GM12865 (cell line): ENCODE results near the gene AGPAT4.
"Not testable (repeated sequence)": the region's sequence is repeated elsewhere in the genome, so short reads cannot be mapped to it uniquely, and the experiment has no call there.

ENCODE experiments used
- DNase-seq: peaks from one replicate; pipeline ENCODE4 v3.0.0; 2010; ENCODE audit warnings: low read depth
- H3K4me3 ChIP-seq: 2 replicates; pipeline ENCODE4 v1.5.1; 2011; ENCODE audit warnings: mild to moderate bottlenecking, low read depth, low read length, control low read depth
- CTCF ChIP-seq: IDR thresholded peaks from 2 replicates; pipeline ENCODE4 v1.5.1; 2011; ENCODE audit warnings: low read length, control low read depth, low read depth, inconsistent platforms; ENCODE audit not compliant: insufficient read depth; ENCODE audit errors: missing control alignments

The AGPAT4 gene

DNA sequence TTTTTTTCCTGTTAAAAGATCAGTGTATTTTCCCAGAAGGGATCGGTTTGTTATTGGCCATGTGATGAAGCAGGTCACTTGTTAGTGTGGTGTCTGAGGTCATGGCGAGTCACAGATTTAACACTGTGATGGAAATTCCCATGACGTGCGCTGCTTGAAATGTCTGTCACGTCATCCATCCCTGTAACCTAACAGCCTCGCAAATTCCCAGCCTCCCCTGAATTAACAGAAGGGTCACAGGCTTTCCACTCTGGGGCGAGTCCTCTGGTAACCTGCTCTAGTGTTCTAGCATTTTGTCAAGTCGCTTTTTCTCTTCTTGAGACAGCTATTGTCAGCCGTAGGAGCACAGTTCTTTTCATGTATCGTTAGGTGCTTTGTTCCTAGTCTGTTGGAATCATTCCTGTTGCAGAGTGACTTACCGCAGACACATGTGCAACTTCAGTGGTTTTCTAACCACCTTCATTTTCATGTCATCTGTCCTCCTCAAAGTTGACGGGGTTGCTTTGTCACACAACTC lies 145.1 kb downstream of the AGPAT4 start:
- TF ChIP-seq CTCF = no peak
- no peak overlapping the region for H3K4me3 ChIP-seq
- DNase-seq = no peak

- TF ChIP-seq CTCF = no peak
- DNase-seq = no peak
- H3K4me3 ChIP-seq = no peak overlapping the region
These were observed 145.6 kb downstream of the AGPAT4 start for GRCh38 chr6:161128230-161128629.

- no peak overlapping the region for H3K4me3 ChIP-seq
- no peak for DNase-seq
- TF ChIP-seq CTCF = no peak
These were observed 146.7 kb downstream of the AGPAT4 start for GRCh38 chr6:161127071-161127740.

DNA sequence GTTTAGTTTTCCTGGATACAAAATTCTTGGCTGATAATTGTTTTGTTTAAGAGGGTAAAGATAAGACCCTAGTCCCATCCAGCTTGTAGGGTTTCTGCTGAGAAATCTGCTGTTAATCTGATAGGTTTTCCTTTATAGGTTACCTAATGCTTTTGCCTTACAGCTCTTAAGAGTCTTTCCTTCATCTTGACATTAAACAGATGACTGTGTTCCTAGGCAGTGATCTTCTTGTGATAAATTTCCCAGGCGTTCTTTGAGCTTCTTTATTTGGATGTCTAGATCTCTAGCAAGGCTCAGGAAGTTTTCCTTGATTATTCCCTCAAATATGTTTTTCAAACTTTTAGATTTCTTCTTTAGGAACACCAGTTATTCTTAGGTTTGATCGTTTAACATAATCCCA lies 148.3 kb downstream of the AGPAT4 start:
- TF ChIP-seq CTCF = no peak
- no peak overlapping the region for H3K4me3 ChIP-seq
- no peak for DNase-seq

GRCh38 chr6:161123319-161123718 lies 150.5 kb downstream of the AGPAT4 start:
- not testable (repeated sequence) for H3K4me3 ChIP-seq, DNase-seq

GRCh38 chr6:161117942-161118341 lies 155.9 kb downstream of the AGPAT4 start:
- no peak for TF ChIP-seq CTCF
- no peak for DNase-seq
- no peak overlapping the region for H3K4me3 ChIP-seq

DNA sequence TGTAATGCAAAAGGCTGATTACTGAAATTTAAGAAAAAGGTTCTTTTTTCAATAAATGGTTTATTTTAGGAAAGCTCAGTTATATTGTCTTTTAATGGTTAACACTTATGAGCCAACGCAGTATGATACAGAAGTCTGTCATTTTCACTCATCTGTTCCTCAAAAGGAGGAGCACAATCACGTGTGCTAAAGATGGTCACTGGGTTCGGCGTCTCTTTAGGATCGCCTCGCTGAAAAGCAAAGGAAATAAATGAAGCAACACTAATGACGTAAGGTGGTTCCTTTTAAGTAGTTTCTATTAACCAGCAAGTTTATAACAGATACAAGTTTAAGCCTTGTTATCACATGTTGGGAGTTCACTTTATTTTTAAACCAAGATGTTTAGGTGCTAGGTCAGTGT lies 156.6 kb downstream of the AGPAT4 start:
- H3K4me3 ChIP-seq = no peak overlapping the region
- DNase-seq = no peak
- no peak for TF ChIP-seq CTCF
